Hepatocyte (in vitro differentiated cells): ENCODE results near the gene CFAP99.

Experiments used
- EZH2phosphoT487 ChIP-seq: fragments of 200-600 bp; sonication (generic); IDR thresholded peaks from one replicate; pipeline ENCODE4 v1.6.1; 2018; ENCODE audit warnings: antibody characterized with exemption, mild to moderate bottlenecking, low read depth, moderate library complexity; ENCODE audit not compliant: unreplicated experiment, severe bottlenecking
- TF ChIP-seq, protein P1 (sequence below): fragments of 200-600 bp; sonication (generic); IDR thresholded peaks from 2 replicates; pipeline ENCODE4 v1.5.1; 2016; ENCODE audit warnings: antibody characterized with exemption, mild to moderate bottlenecking; ENCODE audit not compliant: poor library complexity

DNA sequence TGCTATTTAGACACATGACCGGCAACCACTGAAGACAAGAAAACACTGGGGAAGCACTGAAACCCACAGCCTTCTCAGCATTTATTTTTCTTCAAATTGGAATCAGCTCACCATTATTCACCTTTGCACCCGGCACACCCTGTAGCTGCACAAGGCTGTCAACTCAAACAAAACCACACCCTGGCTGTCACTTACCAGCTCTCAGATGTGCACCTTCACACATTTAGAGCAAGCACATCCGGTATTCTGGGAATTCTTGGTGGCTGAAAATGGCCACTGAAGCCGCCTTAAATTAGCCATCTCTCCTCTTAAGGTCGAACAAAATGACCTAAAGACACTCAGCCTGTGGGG lies 6.2 kb upstream of the CFAP99 start:
- TF ChIP-seq, protein P1, sequence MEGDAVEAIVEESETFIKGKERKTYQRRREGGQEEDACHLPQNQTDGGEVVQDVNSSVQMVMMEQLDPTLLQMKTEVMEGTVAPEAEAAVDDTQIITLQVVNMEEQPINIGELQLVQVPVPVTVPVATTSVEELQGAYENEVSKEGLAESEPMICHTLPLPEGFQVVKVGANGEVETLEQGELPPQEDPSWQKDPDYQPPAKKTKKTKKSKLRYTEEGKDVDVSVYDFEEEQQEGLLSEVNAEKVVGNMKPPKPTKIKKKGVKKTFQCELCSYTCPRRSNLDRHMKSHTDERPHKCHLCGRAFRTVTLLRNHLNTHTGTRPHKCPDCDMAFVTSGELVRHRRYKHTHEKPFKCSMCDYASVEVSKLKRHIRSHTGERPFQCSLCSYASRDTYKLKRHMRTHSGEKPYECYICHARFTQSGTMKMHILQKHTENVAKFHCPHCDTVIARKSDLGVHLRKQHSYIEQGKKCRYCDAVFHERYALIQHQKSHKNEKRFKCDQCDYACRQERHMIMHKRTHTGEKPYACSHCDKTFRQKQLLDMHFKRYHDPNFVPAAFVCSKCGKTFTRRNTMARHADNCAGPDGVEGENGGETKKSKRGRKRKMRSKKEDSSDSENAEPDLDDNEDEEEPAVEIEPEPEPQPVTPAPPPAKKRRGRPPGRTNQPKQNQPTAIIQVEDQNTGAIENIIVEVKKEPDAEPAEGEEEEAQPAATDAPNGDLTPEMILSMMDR = no peak
- no peak for TF ChIP-seq EZH2phosphoT487
